Measurements from ENCODE around the gene RBMS1.

The RBMS1 gene

DNA sequence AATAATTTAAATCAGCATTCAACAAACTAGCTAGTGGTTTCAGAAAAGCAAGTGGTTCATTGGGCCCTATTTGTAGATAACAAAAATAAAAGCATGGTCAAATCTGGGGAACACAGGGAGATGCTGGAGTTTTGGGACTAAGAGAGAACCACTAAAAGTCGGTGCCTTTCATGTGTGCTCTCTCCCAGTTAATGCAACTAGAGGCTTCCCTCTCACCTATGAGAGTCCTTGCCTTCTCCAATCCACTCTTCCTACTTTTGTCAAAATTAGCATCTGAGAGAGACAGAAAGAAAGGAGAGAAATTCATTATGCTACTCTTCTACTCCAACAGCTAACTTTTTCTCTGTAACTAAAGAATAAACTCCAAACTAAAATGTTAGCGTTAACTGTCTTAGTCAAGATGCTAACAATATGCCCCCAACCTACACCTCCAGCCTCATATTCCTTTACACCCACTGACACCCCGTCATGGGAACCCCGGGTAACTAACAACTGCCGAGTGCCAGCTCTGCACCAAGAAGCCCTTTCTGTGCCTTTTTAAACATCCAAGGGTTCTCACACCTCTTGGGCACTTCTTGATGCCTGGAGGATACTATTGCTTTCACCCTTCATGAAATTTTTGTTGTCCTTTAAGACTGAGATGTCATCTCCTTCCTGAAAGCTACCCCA is 133.4 kb downstream of the RBMS1 start:
- TF ChIP-seq POLR2AphosphoS5 (IDR thresholded peaks at IDR 0.05; ENCODE audit: low read depth, low read length), result no peak
- no peak for TF ChIP-seq FOXP2 (optimal IDR thresholded peaks at IDR 0.05; ENCODE audit: borderline replicate concordance, extremely low read depth, extremely low read length, insufficient read depth)
- no peak for TF ChIP-seq TAF1 (IDR thresholded peaks at IDR 0.05; ENCODE audit: borderline replicate concordance, insufficient read depth, low read length)
- TF ChIP-seq, protein P1, sequence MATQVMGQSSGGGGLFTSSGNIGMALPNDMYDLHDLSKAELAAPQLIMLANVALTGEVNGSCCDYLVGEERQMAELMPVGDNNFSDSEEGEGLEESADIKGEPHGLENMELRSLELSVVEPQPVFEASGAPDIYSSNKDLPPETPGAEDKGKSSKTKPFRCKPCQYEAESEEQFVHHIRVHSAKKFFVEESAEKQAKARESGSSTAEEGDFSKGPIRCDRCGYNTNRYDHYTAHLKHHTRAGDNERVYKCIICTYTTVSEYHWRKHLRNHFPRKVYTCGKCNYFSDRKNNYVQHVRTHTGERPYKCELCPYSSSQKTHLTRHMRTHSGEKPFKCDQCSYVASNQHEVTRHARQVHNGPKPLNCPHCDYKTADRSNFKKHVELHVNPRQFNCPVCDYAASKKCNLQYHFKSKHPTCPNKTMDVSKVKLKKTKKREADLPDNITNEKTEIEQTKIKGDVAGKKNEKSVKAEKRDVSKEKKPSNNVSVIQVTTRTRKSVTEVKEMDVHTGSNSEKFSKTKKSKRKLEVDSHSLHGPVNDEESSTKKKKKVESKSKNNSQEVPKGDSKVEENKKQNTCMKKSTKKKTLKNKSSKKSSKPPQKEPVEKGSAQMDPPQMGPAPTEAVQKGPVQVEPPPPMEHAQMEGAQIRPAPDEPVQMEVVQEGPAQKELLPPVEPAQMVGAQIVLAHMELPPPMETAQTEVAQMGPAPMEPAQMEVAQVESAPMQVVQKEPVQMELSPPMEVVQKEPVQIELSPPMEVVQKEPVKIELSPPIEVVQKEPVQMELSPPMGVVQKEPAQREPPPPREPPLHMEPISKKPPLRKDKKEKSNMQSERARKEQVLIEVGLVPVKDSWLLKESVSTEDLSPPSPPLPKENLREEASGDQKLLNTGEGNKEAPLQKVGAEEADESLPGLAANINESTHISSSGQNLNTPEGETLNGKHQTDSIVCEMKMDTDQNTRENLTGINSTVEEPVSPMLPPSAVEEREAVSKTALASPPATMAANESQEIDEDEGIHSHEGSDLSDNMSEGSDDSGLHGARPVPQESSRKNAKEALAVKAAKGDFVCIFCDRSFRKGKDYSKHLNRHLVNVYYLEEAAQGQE (IDR thresholded peaks at IDR 0.05; ENCODE audit: insufficient read depth in 1 of 2, low read depth in 2 of 2, low read length in 2 of 2), result no peak
- TF ChIP-seq SIN3A (IDR thresholded peaks at IDR 0.05; ENCODE audit: borderline replicate concordance, insufficient read depth, low read length), result no peak

DNA sequence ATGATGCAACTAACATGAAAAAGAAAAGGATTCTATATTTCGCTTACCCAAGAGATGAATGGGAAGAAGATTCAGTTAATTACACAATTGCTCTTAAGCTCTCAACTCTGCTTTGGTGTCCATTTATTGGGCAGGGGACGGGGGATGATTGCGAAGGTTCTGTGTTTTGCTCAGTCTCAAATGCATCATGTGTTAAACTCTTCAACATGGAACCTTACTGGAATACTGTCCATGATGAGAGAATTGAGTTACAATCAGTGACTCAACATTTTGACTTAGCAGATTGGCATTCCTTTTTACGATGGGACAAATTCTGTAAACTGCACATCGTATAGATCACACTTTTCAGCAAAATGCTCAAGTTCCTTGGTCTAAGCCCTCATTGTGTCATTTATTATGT is 135.6 kb downstream of the RBMS1 start:
- TF ChIP-seq FOXP2 (optimal IDR thresholded peaks at IDR 0.05; ENCODE audit: borderline replicate concordance, extremely low read depth, extremely low read length, insufficient read depth), result no peak
- no peak for TF ChIP-seq SIN3A (IDR thresholded peaks at IDR 0.05; ENCODE audit: borderline replicate concordance, insufficient read depth, low read length)
- no peak for TF ChIP-seq TAF1 (IDR thresholded peaks at IDR 0.05; ENCODE audit: borderline replicate concordance, insufficient read depth, low read length)
- TF ChIP-seq POLR2AphosphoS5 (IDR thresholded peaks at IDR 0.05; ENCODE audit: low read depth, low read length), result no peak
- TF ChIP-seq, protein P1 (IDR thresholded peaks at IDR 0.05; ENCODE audit: insufficient read depth in 1 of 2, low read depth in 2 of 2, low read length in 2 of 2), result no peak

DNA sequence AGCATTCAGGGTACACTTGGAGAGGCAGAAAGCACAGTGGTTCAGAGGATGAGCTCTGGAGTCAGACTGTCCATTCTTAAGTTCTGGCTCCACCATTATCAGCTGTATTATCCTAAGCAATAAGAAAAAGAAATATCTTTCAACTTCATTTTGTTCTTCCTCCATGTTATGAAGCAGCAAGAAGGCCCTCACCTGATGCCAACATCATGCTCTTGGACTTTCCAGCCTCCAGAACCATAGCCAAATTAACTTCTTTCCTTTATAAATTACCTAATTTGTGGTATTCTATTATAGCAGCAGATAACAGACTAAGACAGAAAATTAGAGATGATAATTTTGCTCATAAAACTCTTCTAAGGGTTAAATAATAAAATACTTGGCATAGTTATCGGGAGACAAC is 137.1 kb downstream of the RBMS1 start:
- TF ChIP-seq TAF1 (IDR thresholded peaks at IDR 0.05; ENCODE audit: borderline replicate concordance, insufficient read depth, low read length) (no peak), POLR2AphosphoS5 (IDR thresholded peaks at IDR 0.05; ENCODE audit: low read depth, low read length) (no peak), SIN3A (IDR thresholded peaks at IDR 0.05; ENCODE audit: borderline replicate concordance, insufficient read depth, low read length) (no peak)
- TF ChIP-seq, protein P1 (IDR thresholded peaks at IDR 0.05; ENCODE audit: insufficient read depth in 1 of 2, low read depth in 2 of 2, low read length in 2 of 2), result no peak

DNA sequence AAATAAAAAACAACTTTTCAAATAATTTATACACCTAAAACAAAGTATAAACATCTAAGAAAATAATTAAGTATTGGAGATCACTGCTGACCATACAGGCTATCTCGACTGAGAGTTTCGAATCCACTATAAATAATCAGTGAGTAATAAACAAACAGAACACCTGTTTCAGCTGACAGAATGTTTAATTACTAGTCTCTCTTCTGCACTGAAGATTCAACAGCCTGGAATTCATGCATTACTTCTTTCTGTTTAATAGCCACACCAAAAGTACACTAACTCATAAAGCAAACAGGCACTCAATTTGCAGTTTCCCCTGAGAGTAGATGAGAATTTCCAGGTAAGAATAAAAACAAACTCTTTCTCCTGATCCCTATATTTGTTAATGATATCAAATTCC is 138.5 kb downstream of the RBMS1 start:
- TF ChIP-seq SIN3A (IDR thresholded peaks at IDR 0.05; ENCODE audit: borderline replicate concordance, insufficient read depth, low read length) (no peak), POLR2AphosphoS5 (IDR thresholded peaks at IDR 0.05; ENCODE audit: low read depth, low read length) (no peak), FOXP2 (optimal IDR thresholded peaks at IDR 0.05; ENCODE audit: borderline replicate concordance, extremely low read depth, extremely low read length, insufficient read depth) (no peak), TAF1 (IDR thresholded peaks at IDR 0.05; ENCODE audit: borderline replicate concordance, insufficient read depth, low read length) (no peak)
- TF ChIP-seq, protein P1 (IDR thresholded peaks at IDR 0.05; ENCODE audit: insufficient read depth in 1 of 2, low read depth in 2 of 2, low read length in 2 of 2), result no peak
